Spinal cord (tissue), 10 donors: ENCODE data around the gene NEGR1. TPM values are rescaled to one million over a fixed set of nuclear protein-coding genes. Genes with fewer than 3 reads are reported as not detected.

ENCODE experiments used
- DNase-seq, 6 donors: peaks; one replicate each; pipeline versions ENCODE4 v3.0.0 to v3.0.0-alpha.2; 2013 to 2015; ENCODE audit warnings: low spot score in 6 of 6, low read depth in 4 of 6
- H3K27ac ChIP-seq: one replicate; pipeline ENCODE4 v1.5.1; 2013; ENCODE audit warnings: low read depth, low read length, control low read depth
- H3K27me3 ChIP-seq: one replicate; pipeline ENCODE4 v1.6.1; 2013; ENCODE audit warnings: low read length; ENCODE audit not compliant: control insufficient read depth, insufficient read depth
- H3K36me3 ChIP-seq: one replicate; pipeline ENCODE4 v1.6.1; 2013; ENCODE audit warnings: low read length; ENCODE audit not compliant: control insufficient read depth, insufficient read depth
- H3K4me1 ChIP-seq: one replicate; pipeline ENCODE4 v1.6.1; 2013; ENCODE audit warnings: low read length; ENCODE audit not compliant: control insufficient read depth, insufficient read depth
- H3K4me3 ChIP-seq: one replicate; pipeline ENCODE4 v1.5.1; 2013; ENCODE audit warnings: low read depth, low read length, control low read depth
- H3K9me3 ChIP-seq: one replicate; pipeline ENCODE4 v1.6.1; 2013; ENCODE audit warnings: low read length; ENCODE audit not compliant: control insufficient read depth, insufficient read depth
- WGBS: methylation state at CpG from one replicate; pipeline ENCODE4 v1.1.5; 2013; ENCODE audit warnings: missing lambda C conversion rate; ENCODE audit not compliant: insufficient coverage; 5-methylcytosine and 5-hydroxymethylcytosine counted together
- polyA plus RNA-seq, 2 donors: library from polyadenylated mRNA; unstranded; fragments of 120-200 nt; gene quantifications; one replicate each; pipeline ENCODE4 v1.2.1, GENCODE V29; 2013; ENCODE audit not compliant: insufficient read length in 2 of 2
- total RNA-seq, 2 donors: library from RNA; depleted of rRNA in 1 of 2; stranded (reverse); fragments of 120-200 nt in 1 of 2; fragments of >200 nt in 1 of 2; gene quantifications; one replicate each; pipeline versions ENCODE4 v1.2.3 to v1.2.4, GENCODE V29; 2013 to 2014
- donor health status: healthy.

NEGR1 gene
- total and polyA plus RNA-seq, 4 donors: 21.4 to 88.6 (median 72.8) TPM

GRCh38 chr1:71743862-71744261, 538.5 kb downstream of the NEGR1 start:
- no peak for DNase-seq
- H3K9me3 ChIP-seq: no peaks in the 10 kb centered on the region
- no peak overlapping the region for H3K4me3 ChIP-seq
- H3K27me3 ChIP-seq: no peaks in the 10 kb centered on the region
- WGBS: no CpG with 5 or more reads among the region's 2 CpGs
- no peaks in the 10 kb centered on the region for H3K36me3 ChIP-seq
- H3K27ac ChIP-seq: no peak overlapping the region
- no peaks in the 10 kb centered on the region for H3K4me1 ChIP-seq

- Histone ChIP-seq H3K27ac (no peak overlapping the region), H3K4me3 (no peak overlapping the region), H3K36me3 (no peaks in the 10 kb centered on the region), H3K4me1 (no peaks in the 10 kb centered on the region), H3K27me3 (no peaks in the 10 kb centered on the region), H3K9me3 (no peaks in the 10 kb centered on the region)
- no peak for DNase-seq
- no CpG with 5 or more reads among the region's 2 CpGs for WGBS
These were observed 543.4 kb downstream of the NEGR1 start for GRCh38 chr1:71738910-71739309.

- no peaks in the 10 kb centered on the region for H3K9me3 ChIP-seq
- no CpG with 5 or more reads among the region's 1 CpG for WGBS
- no peaks in the 10 kb centered on the region for H3K27me3 ChIP-seq
- no peak overlapping the region for H3K27ac ChIP-seq
- H3K36me3 ChIP-seq: no peaks in the 10 kb centered on the region
- DNase-seq: no peak
- H3K4me1 ChIP-seq: no peaks in the 10 kb centered on the region
- no peak overlapping the region for H3K4me3 ChIP-seq
These were observed 544.1 kb downstream of the NEGR1 start for GRCh38 chr1:71738256-71738655.

- Histone ChIP-seq H3K4me1 (no peaks in the 10 kb centered on the region), H3K9me3 (no peaks in the 10 kb centered on the region), H3K36me3 (no peaks in the 10 kb centered on the region), H3K27me3 (no peaks in the 10 kb centered on the region), H3K27ac (no peak overlapping the region), H3K4me3 (no peak overlapping the region)
- no peak for DNase-seq
- 50% methylated on average over 1 of the region's 3 CpGs for WGBS
These were observed 544.6 kb downstream of the NEGR1 start for GRCh38 chr1:71737768-71738167.

GRCh38 chr1:71733121-71733520, 549.2 kb downstream of the NEGR1 start:
- Histone ChIP-seq H3K27me3 (no peaks in the 10 kb centered on the region), H3K27ac (no peak overlapping the region), H3K36me3 (no peaks in the 10 kb centered on the region), H3K4me1 (no peaks in the 10 kb centered on the region), H3K9me3 (no peaks in the 10 kb centered on the region), H3K4me3 (no peak overlapping the region)
- no peak for DNase-seq
- no CpG with 5 or more reads among the region's 2 CpGs for WGBS

GRCh38 chr1:71721532-71721931, 560.8 kb downstream of the NEGR1 start:
- Histone ChIP-seq H3K27ac (no peak overlapping the region), H3K4me1 (no peaks in the 10 kb centered on the region), H3K36me3 (no peaks in the 10 kb centered on the region), H3K4me3 (no peak overlapping the region), H3K9me3 (no peaks in the 10 kb centered on the region), H3K27me3 (no peaks in the 10 kb centered on the region)
- 60% methylated on average over 2 of the region's 2 CpGs for WGBS
- DNase-seq: no peak

- Histone ChIP-seq H3K36me3 (no peaks in the 10 kb centered on the region), H3K4me3 (no peak overlapping the region), H3K27ac (no peak overlapping the region), H3K4me1 (no peaks in the 10 kb centered on the region), H3K9me3 (no peaks in the 10 kb centered on the region), H3K27me3 (no peaks in the 10 kb centered on the region)
- no CpG with 5 or more reads among the region's 2 CpGs for WGBS
- no peak for DNase-seq
These were observed 563.0 kb downstream of the NEGR1 start for GRCh38 chr1:71719330-71719729.

GRCh38 chr1:71717186-71717585, 565.2 kb downstream of the NEGR1 start:
- no peak overlapping the region for H3K27ac ChIP-seq
- H3K4me1 ChIP-seq: no peaks in the 10 kb centered on the region
- H3K4me3 ChIP-seq: no peak overlapping the region
- no peaks in the 10 kb centered on the region for H3K9me3 ChIP-seq
- H3K27me3 ChIP-seq: no peaks in the 10 kb centered on the region
- no peak for DNase-seq
- no peaks in the 10 kb centered on the region for H3K36me3 ChIP-seq

GRCh38 chr1:71711456-71711855, 570.9 kb downstream of the NEGR1 start:
- H3K4me3 ChIP-seq: no peak overlapping the region
- H3K36me3 ChIP-seq: no peaks in the 10 kb centered on the region
- no peaks in the 10 kb centered on the region for H3K4me1 ChIP-seq
- H3K9me3 ChIP-seq: peaks cover 2% of the 10 kb centered on the region
- no peak for DNase-seq
- no peak overlapping the region for H3K27ac ChIP-seq
- H3K27me3 ChIP-seq: no peaks in the 10 kb centered on the region

- H3K36me3 ChIP-seq: no peaks in the 10 kb centered on the region
- no peaks in the 10 kb centered on the region for H3K4me1 ChIP-seq
- no peaks in the 10 kb centered on the region for H3K27me3 ChIP-seq
- H3K4me3 ChIP-seq: no peak overlapping the region
- WGBS: 70% methylated on average over 5 of the region's 5 CpGs
- H3K9me3 ChIP-seq: peaks cover 8% of the 10 kb centered on the region
- H3K27ac ChIP-seq: no peak overlapping the region
- DNase-seq: no peak
These were observed 576.2 kb downstream of the NEGR1 start for GRCh38 chr1:71706029-71706671.
